Astrocyte of the cerebellum (primary cell): ENCODE measurements around the gene MAPK8.

Experiments used
- DNase-seq: peaks from one replicate; pipeline ENCODE4 v3.0.0-alpha.2; 2011; ENCODE audit warnings: low read depth
- H3K4me3 ChIP-seq: 2 replicates; pipeline ENCODE4 v1.5.1; 2011; ENCODE audit warnings: mild to moderate bottlenecking, low read depth, low read length, moderate library complexity
- in situ Hi-C: cut with HindIII; loops from 2 replicates; pipeline ENCODE4 v1.10.0; 2017; ENCODE audit warnings: low sequenced_read_pairs
- TF ChIP-seq, protein P1 (sequence below): IDR thresholded peaks from 2 replicates; pipeline ENCODE4 v1.5.1; 2012; ENCODE audit warnings: low read length, low read depth, moderate library complexity, mild to moderate bottlenecking; ENCODE audit errors: missing control alignments

The MAPK8 gene

DNA sequence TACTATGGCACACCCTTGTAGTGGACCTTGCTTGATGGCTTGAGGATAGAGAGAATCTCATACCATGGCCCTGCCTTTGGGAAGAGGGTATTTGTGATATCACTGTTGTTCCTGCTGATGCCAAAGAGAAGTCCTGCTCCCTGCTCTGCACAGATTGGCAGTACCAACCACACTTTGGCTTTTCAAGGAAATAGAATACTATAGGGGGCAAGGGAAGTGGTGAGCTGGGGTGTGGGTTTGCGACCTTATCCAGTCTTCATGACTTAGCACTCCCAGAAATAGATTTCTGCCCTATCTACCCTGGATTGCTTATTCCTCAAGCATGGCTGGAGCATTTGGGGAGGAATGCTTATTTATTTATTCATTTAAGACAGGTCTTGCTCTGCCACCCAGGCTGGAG is 6.8 kb upstream of the MAPK8 start:
- no peak overlapping the region for H3K4me3 ChIP-seq
- TF ChIP-seq, protein P1, sequence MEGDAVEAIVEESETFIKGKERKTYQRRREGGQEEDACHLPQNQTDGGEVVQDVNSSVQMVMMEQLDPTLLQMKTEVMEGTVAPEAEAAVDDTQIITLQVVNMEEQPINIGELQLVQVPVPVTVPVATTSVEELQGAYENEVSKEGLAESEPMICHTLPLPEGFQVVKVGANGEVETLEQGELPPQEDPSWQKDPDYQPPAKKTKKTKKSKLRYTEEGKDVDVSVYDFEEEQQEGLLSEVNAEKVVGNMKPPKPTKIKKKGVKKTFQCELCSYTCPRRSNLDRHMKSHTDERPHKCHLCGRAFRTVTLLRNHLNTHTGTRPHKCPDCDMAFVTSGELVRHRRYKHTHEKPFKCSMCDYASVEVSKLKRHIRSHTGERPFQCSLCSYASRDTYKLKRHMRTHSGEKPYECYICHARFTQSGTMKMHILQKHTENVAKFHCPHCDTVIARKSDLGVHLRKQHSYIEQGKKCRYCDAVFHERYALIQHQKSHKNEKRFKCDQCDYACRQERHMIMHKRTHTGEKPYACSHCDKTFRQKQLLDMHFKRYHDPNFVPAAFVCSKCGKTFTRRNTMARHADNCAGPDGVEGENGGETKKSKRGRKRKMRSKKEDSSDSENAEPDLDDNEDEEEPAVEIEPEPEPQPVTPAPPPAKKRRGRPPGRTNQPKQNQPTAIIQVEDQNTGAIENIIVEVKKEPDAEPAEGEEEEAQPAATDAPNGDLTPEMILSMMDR, result no peak
- in situ Hi-C loops, result loop anchor here (5.0 kb wide), 1 partner anchor 47 kb away; no protein-coding TSS in a partner anchor
- DNase-seq, result no peak

DNA sequence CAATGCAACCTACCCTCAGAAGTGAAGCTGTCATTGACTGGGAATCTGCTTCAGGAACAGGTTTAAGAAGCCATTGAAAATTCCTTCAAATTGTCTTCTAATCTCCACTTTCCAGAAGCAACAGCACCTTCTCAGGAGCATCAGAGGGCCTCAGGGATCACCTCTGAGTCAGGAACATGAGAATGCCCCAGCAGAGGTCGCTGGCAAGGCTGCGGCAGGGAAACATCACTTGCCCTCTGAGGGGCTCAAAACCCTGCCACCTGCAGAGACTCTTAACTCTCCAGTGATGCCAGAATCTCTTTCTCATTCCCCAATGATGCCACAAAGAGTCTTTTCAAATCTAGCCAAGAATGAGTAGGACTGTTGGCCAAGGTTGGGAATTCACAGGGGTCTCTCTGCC is 5.9 kb upstream of the MAPK8 start:
- TF ChIP-seq, protein P1, result no peak
- in situ Hi-C loops, result loop anchor here (5.0 kb wide), 1 partner anchor 48 kb away; no protein-coding TSS in a partner anchor
- H3K4me3 ChIP-seq, result no peak overlapping the region
- no peak for DNase-seq

GRCh38 chr10:48302515-48303476 is 3.7 kb upstream of the MAPK8 start:
- H3K4me3 ChIP-seq, result no peak overlapping the region
- in situ Hi-C loops, result loop anchor here (5.0 kb wide), 1 partner anchor 50 kb away; no protein-coding TSS in a partner anchor
- TF ChIP-seq, protein P1, result no peak
- DNase-seq, result no peak

- DNase-seq, result no peak
- in situ Hi-C loops, result no loop called here
- TF ChIP-seq, protein P1, result no peak
- peak overlapping the region; percentile 80 for H3K4me3 ChIP-seq
These were observed 592 bp upstream of the MAPK8 start for GRCh38 chr10:48305905-48306264.

DNA sequence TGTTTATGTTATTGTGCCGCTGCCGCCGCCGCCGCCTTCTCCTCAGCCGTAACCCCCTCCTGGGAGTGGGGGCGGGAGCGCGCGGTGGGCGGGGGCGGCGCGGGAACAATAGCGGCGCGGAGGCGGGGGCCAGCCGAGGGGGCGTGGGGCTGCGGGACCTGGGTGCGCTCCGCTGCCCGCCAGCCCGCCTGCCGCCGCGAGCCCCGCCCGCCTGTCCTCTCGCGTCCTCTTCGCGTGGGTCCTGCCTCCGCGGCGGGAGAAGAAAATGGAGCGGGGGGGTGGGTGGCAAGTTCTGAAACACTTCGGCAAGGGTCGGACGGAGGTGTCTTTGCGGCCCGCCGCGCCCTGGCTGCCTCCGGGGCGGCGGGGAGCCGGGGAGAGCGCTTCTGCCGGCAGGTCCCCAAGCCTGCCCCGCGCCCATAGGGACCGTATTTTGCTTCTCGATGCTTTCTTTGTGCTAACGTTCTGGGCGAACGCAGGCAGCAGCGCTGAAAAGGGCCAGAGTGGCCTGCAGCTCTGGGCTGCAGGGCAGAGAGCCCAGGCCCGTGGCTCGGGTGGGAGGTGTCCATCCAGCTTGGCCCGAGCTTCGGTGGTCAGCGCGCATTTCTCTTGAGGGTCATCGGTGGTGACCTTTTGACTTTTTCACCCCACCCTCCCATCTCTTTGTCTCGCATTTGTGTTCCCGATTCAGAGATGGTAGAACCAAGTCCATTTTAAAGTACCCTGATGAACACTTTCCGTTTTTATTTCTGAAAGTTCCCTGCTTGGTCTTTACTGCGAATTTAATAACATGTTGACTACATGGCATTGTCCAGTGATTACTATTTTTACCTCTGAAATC is 613 bp downstream of the MAPK8 start:
- TF ChIP-seq, protein P1, result no peak
- H3K4me3 ChIP-seq, result peak overlapping the region; percentile 80
- no peak for DNase-seq
- in situ Hi-C loops, result no loop called here

DNA sequence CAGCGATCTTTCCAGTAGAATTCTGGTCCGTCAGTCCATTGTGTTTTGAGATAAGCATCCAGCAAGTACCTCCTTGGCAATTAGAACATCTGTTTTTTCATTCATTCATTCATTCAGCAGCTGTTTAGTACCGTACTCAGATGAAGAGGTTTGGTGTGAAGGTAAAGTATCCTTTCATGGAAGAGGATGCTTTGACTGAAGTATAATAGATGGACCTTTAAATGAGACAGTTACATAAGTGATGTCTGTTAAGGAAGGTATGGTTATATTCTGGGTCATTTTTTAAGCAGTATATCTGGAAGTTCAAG is 1.2 kb downstream of the MAPK8 start:
- peak overlapping the region; percentile 80 for H3K4me3 ChIP-seq
- DNase-seq, result no peak
- in situ Hi-C loops, result no loop called here
- TF ChIP-seq, protein P1, result no peak
